Parathyroid adenoma (tissue), 2 donors: ENCODE results near the gene RFC4.

Source experiments
- H2AFZ ChIP-seq: fragments of 300-600 bp; sonication (generic); one replicate; pipeline ENCODE4 v1.7.0; 2017; ENCODE audit warnings: antibody characterized with exemption, mild to moderate bottlenecking
- H3K27ac ChIP-seq: fragments of 300-600 bp; sonication (generic); one replicate; pipeline ENCODE4 v1.7.0; 2017
- H3K27me3 ChIP-seq: fragments of 300-600 bp; sonication (generic); one replicate; pipeline ENCODE4 v1.7.0; 2017; ENCODE audit warnings: low read length; ENCODE audit not compliant: control insufficient read depth, insufficient read depth
- H3K36me3 ChIP-seq: fragments of 300-600 bp; sonication (generic); one replicate; pipeline ENCODE4 v1.7.0; 2017; ENCODE audit warnings: low read length; ENCODE audit not compliant: control insufficient read depth, insufficient read depth
- H3K4me1 ChIP-seq: fragments of 300-600 bp; sonication (generic); one replicate; pipeline ENCODE4 v1.7.0; 2017; ENCODE audit warnings: control low read depth
- H3K4me2 ChIP-seq: fragments of 300-600 bp; sonication (generic); one replicate; pipeline ENCODE4 v1.7.0; 2017; ENCODE audit warnings: low read length
- H3K4me3 ChIP-seq: fragments of 300-600 bp; sonication (generic); one replicate; pipeline ENCODE4 v1.7.0; 2017; ENCODE audit warnings: low read depth, low read length
- H3K79me2 ChIP-seq: fragments of 300-600 bp; sonication (generic); one replicate; pipeline ENCODE4 v1.7.0; 2017; ENCODE audit warnings: control low read depth
- H3K9ac ChIP-seq: fragments of 300-600 bp; sonication (generic); one replicate; pipeline ENCODE4 v1.7.0; 2017; ENCODE audit warnings: mild to moderate bottlenecking
- H3K9me3 ChIP-seq: fragments of 300-600 bp; sonication (generic); one replicate; pipeline ENCODE4 v1.7.0; 2017; ENCODE audit warnings: low read length; ENCODE audit not compliant: control insufficient read depth
- TF ChIP-seq, protein P1 (sequence below): fragments of 300-600 bp; sonication (generic); IDR thresholded peaks from one replicate; pipeline ENCODE4 v1.7.0; 2017; ENCODE audit warnings: antibody characterized with exemption, mild to moderate bottlenecking
- donor health status: primary hyperparathyroidism.

The RFC4 gene

DNA sequence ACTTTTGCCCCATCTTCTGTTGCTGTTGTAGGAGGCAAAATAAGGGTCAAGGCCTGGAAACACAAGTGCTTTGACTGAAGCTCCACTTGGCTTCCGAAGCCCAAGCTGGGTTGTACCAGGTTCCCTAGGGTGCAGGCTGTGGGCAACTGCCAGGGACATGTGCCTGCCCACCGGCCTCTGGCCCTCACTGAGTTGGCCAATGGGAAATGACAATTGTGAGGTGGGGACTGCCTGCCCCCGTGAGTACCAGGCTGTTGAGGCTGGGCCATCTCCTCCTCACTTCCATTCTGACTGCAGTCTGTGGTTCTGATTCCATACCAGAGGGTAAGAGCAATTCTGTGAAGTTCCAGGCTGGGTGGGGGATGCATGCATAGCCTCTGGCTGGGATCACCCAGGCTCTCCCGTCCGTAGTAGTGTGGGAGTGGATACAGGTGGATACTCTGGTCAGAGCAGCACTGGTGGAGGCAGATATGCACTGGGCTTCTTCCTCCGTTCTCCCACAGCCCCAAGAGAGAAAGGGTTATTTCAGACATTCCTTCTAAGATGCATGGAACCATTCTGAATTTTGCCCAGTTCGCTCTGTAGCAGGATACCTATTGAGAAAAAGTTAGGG is 36.2 kb upstream of the RFC4 start, which contains the start of gene ADIPOQ:
TSS of gene ADIPOQ (plus strand) at position 285 of the 613 bp plus-strand sequence. CDS start 10,349 bp downstream, outside the sequence.
- H3K9me3 ChIP-seq = no peaks in the 10 kb centered on the region
- H2AFZ ChIP-seq = no peak within 1 kb of the TSS
- H3K36me3 ChIP-seq = no peaks in the 10 kb centered on the region
- no peak within 1 kb of the TSS for H3K27ac ChIP-seq
- no peak within 1 kb of the TSS for H3K4me2 ChIP-seq
- H3K4me1 ChIP-seq = no peaks in the 10 kb centered on the region
- TF ChIP-seq, protein P1, sequence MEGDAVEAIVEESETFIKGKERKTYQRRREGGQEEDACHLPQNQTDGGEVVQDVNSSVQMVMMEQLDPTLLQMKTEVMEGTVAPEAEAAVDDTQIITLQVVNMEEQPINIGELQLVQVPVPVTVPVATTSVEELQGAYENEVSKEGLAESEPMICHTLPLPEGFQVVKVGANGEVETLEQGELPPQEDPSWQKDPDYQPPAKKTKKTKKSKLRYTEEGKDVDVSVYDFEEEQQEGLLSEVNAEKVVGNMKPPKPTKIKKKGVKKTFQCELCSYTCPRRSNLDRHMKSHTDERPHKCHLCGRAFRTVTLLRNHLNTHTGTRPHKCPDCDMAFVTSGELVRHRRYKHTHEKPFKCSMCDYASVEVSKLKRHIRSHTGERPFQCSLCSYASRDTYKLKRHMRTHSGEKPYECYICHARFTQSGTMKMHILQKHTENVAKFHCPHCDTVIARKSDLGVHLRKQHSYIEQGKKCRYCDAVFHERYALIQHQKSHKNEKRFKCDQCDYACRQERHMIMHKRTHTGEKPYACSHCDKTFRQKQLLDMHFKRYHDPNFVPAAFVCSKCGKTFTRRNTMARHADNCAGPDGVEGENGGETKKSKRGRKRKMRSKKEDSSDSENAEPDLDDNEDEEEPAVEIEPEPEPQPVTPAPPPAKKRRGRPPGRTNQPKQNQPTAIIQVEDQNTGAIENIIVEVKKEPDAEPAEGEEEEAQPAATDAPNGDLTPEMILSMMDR = no peak
- no peak within 1 kb of the TSS for H3K4me3 ChIP-seq
- H3K27me3 ChIP-seq = no peaks in the 10 kb centered on the region
- H3K9ac ChIP-seq = no peak within 1 kb of the TSS
- no peaks in the 10 kb centered on the region for H3K79me2 ChIP-seq

DNA sequence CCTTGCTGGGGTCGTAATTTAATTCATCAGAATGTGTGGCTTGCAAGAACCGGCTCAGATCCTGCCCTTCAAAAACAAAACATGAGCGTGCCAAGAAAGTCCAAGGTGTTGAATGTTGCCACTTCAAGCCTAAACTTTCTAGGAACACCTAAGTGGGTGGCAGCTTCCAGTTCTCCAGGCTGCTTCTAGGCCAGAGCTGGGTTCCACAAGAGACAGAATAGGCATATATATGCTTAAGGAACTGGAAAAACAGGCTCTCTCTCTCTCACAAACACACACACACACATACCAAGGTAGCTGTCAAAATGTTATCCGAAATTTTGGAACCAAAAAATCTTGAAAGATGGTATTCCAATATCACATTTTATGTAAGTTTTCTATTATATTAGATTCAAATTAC is 35.3 kb upstream of the RFC4 start:
- TF ChIP-seq, protein P1 = no peak
- H3K27ac ChIP-seq = no peak overlapping the region
- no peaks in the 10 kb centered on the region for H3K27me3 ChIP-seq
- no peak overlapping the region for H3K4me2 ChIP-seq
- H2AFZ ChIP-seq = no peak overlapping the region
- no peaks in the 10 kb centered on the region for H3K9me3 ChIP-seq
- H3K36me3 ChIP-seq = no peaks in the 10 kb centered on the region
- H3K4me3 ChIP-seq = no peak overlapping the region
- H3K4me1 ChIP-seq = no peaks in the 10 kb centered on the region
- H3K9ac ChIP-seq = no peak overlapping the region
- H3K79me2 ChIP-seq = no peaks in the 10 kb centered on the region

DNA sequence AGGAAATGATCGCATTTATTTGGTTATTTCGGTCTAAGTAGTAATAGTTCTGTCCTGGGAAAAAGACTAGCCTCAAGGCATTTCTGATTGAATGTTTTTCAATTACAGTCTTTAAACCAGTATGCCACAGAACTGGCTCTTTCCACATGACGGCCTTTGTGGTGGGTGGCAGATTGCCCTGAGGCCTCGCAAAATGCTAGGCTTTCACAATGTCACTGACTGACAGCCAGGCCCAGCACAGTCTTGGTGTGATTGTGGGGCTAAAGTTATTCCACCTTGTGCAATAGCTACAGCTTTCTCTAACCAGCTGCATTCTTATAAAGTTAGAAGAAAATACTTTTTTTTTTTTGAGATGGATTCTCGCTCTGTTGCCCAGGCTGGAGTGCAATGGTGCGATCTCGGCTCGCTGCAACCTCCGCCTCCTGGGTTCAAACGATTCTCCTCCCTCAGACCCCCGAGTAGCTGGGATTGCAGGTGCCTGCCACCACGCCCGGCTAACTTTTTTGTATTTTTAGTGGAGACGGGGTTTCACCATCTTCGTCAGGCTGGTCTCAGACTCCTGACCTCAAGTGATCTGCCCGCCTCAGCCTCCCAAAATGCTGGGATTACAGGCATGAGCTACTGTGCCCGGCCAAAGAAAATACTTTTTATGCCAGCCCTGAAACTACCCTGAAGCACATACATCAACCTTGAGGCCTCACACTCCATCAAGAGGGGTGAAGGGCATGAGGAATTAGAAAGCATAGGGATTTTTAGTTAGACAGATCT is 33.8 kb upstream of the RFC4 start:
- Histone ChIP-seq H3K4me3 (no peak overlapping the region), H3K79me2 (no peaks in the 10 kb centered on the region), H3K27me3 (no peaks in the 10 kb centered on the region), H3K9me3 (no peaks in the 10 kb centered on the region), H3K36me3 (no peaks in the 10 kb centered on the region), H2AFZ (no peak overlapping the region), H3K9ac (no peak overlapping the region), H3K4me2 (no peak overlapping the region), H3K4me1 (no peaks in the 10 kb centered on the region), H3K27ac (no peak overlapping the region)
- TF ChIP-seq, protein P1 = no peak

DNA sequence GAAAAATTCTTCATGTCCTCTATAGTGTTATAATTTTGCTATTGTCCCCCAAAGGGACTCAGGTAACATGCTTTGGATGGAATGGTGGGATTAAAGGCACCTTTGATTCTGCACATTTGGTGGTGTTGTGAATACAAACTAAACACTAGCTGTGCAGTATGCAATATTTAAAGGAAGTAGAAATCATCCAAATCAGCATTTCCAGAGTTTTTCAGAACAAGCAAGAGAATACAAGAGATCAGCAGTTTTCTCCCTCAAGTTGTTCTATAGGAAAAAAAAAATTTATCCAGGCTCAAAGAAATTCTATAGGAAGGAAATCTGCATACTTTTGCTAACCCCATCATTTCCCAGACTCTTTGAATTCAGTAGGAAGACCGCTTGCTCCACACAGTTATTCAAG is 26.0 kb upstream of the RFC4 start:
- Histone ChIP-seq H3K27ac (no peak overlapping the region), H3K4me1 (no peaks in the 10 kb centered on the region), H3K4me3 (no peak overlapping the region), H3K9me3 (no peaks in the 10 kb centered on the region), H2AFZ (no peak overlapping the region), H3K9ac (no peak overlapping the region), H3K36me3 (no peaks in the 10 kb centered on the region), H3K79me2 (no peaks in the 10 kb centered on the region), H3K4me2 (no peak overlapping the region), H3K27me3 (no peaks in the 10 kb centered on the region)
- TF ChIP-seq, protein P1 = no peak
